GM19099 (cell line): ENCODE results near the gene GNAQ.

Experiments
- POLR2A ChIP-seq: IDR thresholded peaks from 3 replicates; pipeline ENCODE4 v1.6.1; 2011; ENCODE audit warnings: low read depth; ENCODE audit not compliant: insufficient read length; ENCODE audit errors: extremely low read depth

Gene GNAQ

GRCh38 chr9:77991191-77991590 lies 40.4 kb downstream of the GNAQ start:
- TF ChIP-seq POLR2A = no peak

- no peak for TF ChIP-seq POLR2A
These were observed 41.7 kb downstream of the GNAQ start for GRCh38 chr9:77989909-77990308.

GRCh38 chr9:77989458-77989857 lies 42.2 kb downstream of the GNAQ start:
- no peak for TF ChIP-seq POLR2A

GRCh38 chr9:77988630-77989029 lies 43.0 kb downstream of the GNAQ start:
- TF ChIP-seq POLR2A = no peak

GRCh38 chr9:77987880-77988525 lies 43.6 kb downstream of the GNAQ start:
- TF ChIP-seq POLR2A = no peak

GRCh38 chr9:77987081-77987656 lies 44.4 kb downstream of the GNAQ start:
- no peak for TF ChIP-seq POLR2A

- TF ChIP-seq POLR2A = no peak
These were observed 45.6 kb downstream of the GNAQ start for GRCh38 chr9:77985996-77986395.

- TF ChIP-seq POLR2A = no peak
These were observed 48.3 kb downstream of the GNAQ start for GRCh38 chr9:77983320-77983662.

GRCh38 chr9:77982581-77983319 lies 48.9 kb downstream of the GNAQ start:
- TF ChIP-seq POLR2A = no peak

- no peak for TF ChIP-seq POLR2A
These were observed 49.7 kb downstream of the GNAQ start for GRCh38 chr9:77981907-77982306.

GRCh38 chr9:77981332-77981731 lies 50.3 kb downstream of the GNAQ start:
- TF ChIP-seq POLR2A = no peak

GRCh38 chr9:77980622-77981021 lies 51.0 kb downstream of the GNAQ start:
- TF ChIP-seq POLR2A = no peak

- TF ChIP-seq POLR2A = no peak
These were observed 53.4 kb downstream of the GNAQ start for GRCh38 chr9:77978086-77978781.

GRCh38 chr9:77977210-77977611 lies 54.4 kb downstream of the GNAQ start:
- no peak for TF ChIP-seq POLR2A

- TF ChIP-seq POLR2A = no peak
These were observed 55.8 kb downstream of the GNAQ start for GRCh38 chr9:77975806-77976205.

- no peak for TF ChIP-seq POLR2A
These were observed 56.6 kb downstream of the GNAQ start for GRCh38 chr9:77975036-77975435.
